HG03135 (cell line): ENCODE measurements around the gene DNAH3.
"Not testable (repeated sequence)": the region's sequence is repeated elsewhere in the genome, so short reads cannot be mapped to it uniquely, and the experiment has no call there.

ENCODE experiments used
- ATAC-seq: cut with Tn5 transposase; IDR thresholded peaks from one replicate; pipeline ENCODE4 v1.9.1; 2021; ENCODE audit warnings: mild to moderate bottlenecking, moderate library complexity; ENCODE audit not compliant: unreplicated experiment

DNAH3 gene

GRCh38 chr16:21021316-21021715, 129.3 kb downstream of the DNAH3 start:
- ATAC-seq = no peak

GRCh38 chr16:21009815-21010214, 140.8 kb downstream of the DNAH3 start:
- no peak for ATAC-seq

GRCh38 chr16:21005008-21005407, 145.6 kb downstream of the DNAH3 start:
- ATAC-seq = no peak

GRCh38 chr16:21001262-21001661, 149.4 kb downstream of the DNAH3 start:
- ATAC-seq = no peak

- no peak for ATAC-seq
These were observed 153.5 kb downstream of the DNAH3 start for GRCh38 chr16:20997147-20997546.

- no peak for ATAC-seq
These were observed 154.9 kb downstream of the DNAH3 start for GRCh38 chr16:20995711-20996110.

- not testable (repeated sequence) for ATAC-seq
These were observed 161.1 kb downstream of the DNAH3 start for GRCh38 chr16:20989496-20990070.

- ATAC-seq = no peak
These were observed 163.6 kb downstream of the DNAH3 start for GRCh38 chr16:20987049-20987448.

- ATAC-seq = no peak
These were observed 166.6 kb downstream of the DNAH3 start for GRCh38 chr16:20984019-20984418.

- ATAC-seq = no peak
These were observed 174.1 kb downstream of the DNAH3 start for GRCh38 chr16:20976576-20976975.

GRCh38 chr16:20973201-20973600, 177.4 kb downstream of the DNAH3 start:
- not testable (repeated sequence) for ATAC-seq

GRCh38 chr16:20971401-20971800, 179.2 kb downstream of the DNAH3 start:
- ATAC-seq = no peak

- ATAC-seq = no peak
These were observed 181.3 kb downstream of the DNAH3 start for GRCh38 chr16:20969386-20969785.

GRCh38 chr16:20968765-20969164, 181.9 kb downstream of the DNAH3 start:
- ATAC-seq = no peak

GRCh38 chr16:20960899-20961298, 189.7 kb downstream of the DNAH3 start:
- no peak for ATAC-seq

- no peak for ATAC-seq
These were observed 193.5 kb downstream of the DNAH3 start for GRCh38 chr16:20957153-20957552.

GRCh38 chr16:20956319-20956718, 194.3 kb downstream of the DNAH3 start:
- ATAC-seq = no peak

GRCh38 chr16:20954574-20954973, 196.1 kb downstream of the DNAH3 start:
- ATAC-seq = no peak

GRCh38 chr16:20952139-20952920, 198.3 kb downstream of the DNAH3 start:
- ATAC-seq = no peak

GRCh38 chr16:20950294-20950693, 200.4 kb downstream of the DNAH3 start:
- ATAC-seq = no peak

GRCh38 chr16:20949660-20950059, 201.0 kb downstream of the DNAH3 start:
- ATAC-seq = no peak

GRCh38 chr16:20948444-20948843, 202.2 kb downstream of the DNAH3 start:
- ATAC-seq = no peak
